Measurements from ENCODE around the gene KLHL35.

Gene KLHL35

GRCh38 chr11:75440960-75441803, 8.2 kb upstream of the KLHL35 start:
- no peak for DNase-seq

- DNase-seq: no peak
Measured at GRCh38 chr11:75439495-75440120, 6.6 kb upstream of the KLHL35 start.

- no peak for DNase-seq
Measured at GRCh38 chr11:75439026-75439425, 6.0 kb upstream of the KLHL35 start.

GRCh38 chr11:75437966-75438659, 5.1 kb upstream of the KLHL35 start:
- DNase-seq: no peak

- DNase-seq: no peak
Measured at GRCh38 chr11:75436806-75437205, 3.8 kb upstream of the KLHL35 start.

GRCh38 chr11:75435571-75435925, 2.5 kb upstream of the KLHL35 start:
- no peak for DNase-seq

DNA sequence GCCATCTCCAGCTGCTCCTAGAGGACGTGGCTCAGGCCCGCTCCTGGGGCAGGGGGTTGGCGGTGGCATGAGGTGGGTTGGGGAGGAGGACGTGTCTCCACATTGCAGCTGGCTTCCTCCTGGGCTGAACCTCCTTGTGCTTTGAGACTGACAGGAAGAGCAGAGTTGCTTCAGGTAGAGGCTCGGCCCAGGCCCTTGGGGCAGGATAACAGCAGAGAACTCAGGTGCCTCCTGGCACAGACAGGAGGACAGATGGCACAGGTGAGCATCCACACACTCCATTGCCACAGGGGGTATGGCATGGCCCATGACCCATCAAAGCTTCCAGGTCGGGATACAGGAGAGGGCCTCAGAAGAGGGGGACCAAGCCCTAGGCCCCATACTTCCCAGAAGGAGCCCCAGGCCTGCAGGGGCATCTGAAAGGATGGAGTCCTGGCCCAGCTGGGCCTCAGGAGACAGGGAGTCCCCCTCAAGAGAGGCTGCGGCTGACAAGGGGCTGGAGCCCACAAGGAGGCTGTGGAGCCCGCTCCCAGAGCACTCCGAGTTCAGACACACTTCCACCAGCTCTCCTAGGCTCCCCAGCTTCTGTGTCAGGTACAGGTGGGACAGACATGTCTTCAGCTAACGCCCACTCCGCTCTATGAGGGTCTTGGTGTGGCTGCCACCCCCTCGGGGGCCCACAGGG, 2.0 kb upstream of the KLHL35 start:
- no peak for DNase-seq

DNA sequence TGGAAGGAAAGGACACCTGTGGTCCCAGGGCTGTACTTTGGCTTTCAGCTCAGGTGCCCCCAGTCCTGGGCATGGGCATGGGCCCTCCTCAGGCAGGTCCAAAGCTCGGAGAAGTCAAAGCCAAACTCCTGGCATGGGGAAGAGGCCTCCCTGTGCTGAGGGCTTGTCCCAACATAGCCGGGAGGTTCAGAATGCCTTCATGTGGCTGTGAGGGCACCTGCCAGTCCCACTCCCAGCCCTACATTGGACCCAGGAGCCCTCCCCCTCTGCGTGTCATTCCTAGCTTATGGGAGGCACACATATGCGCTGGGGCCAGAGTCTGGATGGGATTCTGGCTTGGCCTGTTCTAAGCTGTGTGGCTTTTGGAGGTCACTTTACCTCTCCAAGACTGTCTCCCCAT, 1.0 kb upstream of the KLHL35 start:
- DNase-seq: no peak

GRCh38 chr11:75433443-75433842, 440 bp upstream of the KLHL35 start:
- no peak for DNase-seq

GRCh38 chr11:75431533-75432525, 1.2 kb downstream of the KLHL35 start:
- no peak for DNase-seq

- DNase-seq: no peak
Measured at GRCh38 chr11:75430714-75431532, 2.1 kb downstream of the KLHL35 start.

GRCh38 chr11:75429902-75430713, 2.9 kb downstream of the KLHL35 start:
- no peak for DNase-seq

GRCh38 chr11:75429641-75429901, 3.4 kb downstream of the KLHL35 start:
- no peak for DNase-seq

GRCh38 chr11:75428989-75429640, 3.9 kb downstream of the KLHL35 start:
- no peak for DNase-seq

GRCh38 chr11:75428281-75428724, 4.7 kb downstream of the KLHL35 start:
- no peak for DNase-seq

- no peak for DNase-seq
Measured at GRCh38 chr11:75427181-75427580, 5.8 kb downstream of the KLHL35 start.

DNA sequence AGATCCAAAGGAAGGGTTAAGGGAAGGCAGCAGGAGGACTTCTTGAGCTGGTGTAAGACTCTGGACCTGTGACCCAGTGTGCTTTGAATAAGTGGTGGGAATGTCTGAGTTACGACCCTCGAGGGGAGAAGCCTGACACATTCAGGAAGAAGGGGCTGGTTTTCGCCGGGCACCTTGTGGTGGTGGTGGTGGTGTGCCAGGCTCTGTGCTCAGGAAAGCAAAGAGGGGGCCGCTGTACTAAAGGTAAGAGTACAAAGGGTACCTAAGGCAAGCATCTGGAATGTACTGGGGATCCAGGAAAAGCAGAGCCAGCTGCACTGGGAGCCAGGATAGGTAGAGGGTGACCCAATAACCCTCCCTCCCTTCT, 6.3 kb downstream of the KLHL35 start:
- DNase-seq: no peak

DNA sequence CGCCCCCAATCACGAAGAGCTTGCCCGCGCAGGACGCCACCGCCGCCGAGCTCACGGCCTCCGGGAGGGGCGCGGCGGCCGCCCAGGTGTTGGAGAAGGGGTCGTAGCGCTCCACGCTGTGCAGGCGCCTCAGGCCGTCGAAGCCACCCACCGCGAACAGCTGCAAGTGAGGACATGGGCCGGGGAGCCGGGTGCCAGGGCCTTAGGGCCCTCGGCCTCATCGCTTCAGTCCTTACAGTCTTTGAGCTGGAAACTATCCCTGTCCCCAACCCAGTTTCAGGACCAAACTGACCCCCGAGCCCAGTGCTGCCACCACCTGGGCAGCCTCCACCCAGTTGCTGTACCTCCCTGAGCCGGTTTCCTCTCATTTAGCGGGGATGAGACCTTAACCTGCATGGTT, 7.6 kb downstream of the KLHL35 start:
- no peak for DNase-seq

- no peak for DNase-seq
Measured at GRCh38 chr11:75424396-75424795, 8.6 kb downstream of the KLHL35 start.

- DNase-seq: no peak
Measured at GRCh38 chr11:75423721-75424120, 9.3 kb downstream of the KLHL35 start.

All from NCI-H446 (cell line).